HK-2 (cell line): ENCODE measurements around the gene GARIN3.
"Not testable (repeated sequence)": the region's sequence is repeated elsewhere in the genome, so short reads cannot be mapped to it uniquely, and the experiment has no call there.

Source experiments
- DNase-seq: peaks from one replicate; pipeline ENCODE4 v3.0.0-alpha.2; 2018; ENCODE audit not compliant: unreplicated experiment

GARIN3 gene

DNA sequence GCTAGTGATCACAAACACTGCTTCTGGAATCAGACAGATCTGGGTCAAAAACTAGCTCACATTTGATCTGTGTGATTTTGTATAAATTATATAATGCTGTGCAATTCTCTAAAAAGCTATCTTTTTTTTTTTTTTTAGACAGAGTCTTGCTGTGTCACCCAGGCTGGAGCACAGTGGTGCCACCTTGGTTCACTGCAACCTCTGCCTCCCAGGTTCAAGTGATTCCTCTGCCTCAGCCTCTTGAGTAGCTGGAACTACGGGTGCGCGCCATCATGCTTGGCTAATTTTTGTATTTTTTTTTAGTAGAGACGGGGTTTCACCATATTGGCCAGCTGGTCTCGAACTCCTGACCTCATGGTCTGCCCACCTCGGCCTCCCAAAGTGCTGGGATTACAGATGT is 19.1 kb upstream of the GARIN3 start:
- not testable (repeated sequence) for DNase-seq

DNA sequence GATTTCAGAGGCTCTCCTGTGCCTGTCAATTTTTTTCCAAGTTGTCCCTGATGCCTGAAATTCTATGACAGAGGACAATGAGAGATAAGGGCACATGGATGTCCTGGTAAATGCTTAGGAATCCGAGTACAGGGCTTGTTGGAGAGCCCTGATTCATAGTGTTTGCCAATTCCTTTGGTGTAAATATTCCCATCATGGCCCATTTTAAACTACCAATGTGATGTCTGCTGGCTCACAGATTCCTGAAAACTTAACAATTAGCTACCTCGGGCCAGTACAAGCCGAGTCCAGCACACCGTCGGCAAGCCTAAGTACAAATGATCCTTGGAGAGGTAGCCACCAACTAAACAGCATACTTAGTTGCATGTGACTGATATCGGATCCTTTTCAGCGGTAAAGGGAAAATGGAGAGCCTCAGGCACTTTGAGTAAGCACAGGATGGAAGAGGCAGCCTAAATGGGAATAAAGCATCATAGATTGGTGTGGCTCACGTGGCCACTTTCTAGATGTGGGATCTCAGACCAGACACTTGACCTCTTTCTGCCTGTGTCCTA is 18.1 kb upstream of the GARIN3 start:
- no peak for DNase-seq

DNA sequence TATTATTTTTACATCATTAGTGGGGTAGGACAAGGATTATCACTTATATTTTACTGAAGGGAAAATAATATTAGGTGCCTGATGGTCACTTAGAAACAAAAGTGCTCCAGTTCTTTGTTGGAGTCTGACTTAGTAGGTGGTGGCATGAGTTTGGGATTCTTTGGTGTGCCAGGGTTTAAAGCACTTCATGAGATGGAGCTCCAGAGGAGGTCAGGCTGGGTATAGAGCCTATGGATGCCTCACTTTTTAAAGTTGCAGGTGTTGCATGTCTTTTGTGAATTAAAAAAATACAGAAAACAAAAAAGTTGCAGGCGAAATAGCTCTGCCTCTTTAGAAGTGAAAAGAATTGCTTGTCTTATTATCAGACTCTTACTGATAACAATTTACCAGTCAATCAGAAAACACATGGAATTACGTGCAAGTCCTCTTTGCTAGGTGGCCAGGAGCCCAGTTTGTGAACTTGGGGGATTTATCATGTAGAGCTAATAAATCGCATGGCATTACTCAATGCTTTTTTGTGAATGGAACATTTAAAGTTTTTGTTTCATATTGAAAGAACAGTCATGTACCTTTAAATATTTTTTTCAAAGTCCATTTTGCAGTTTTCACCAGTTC is 16.2 kb upstream of the GARIN3 start:
- no peak for DNase-seq

DNA sequence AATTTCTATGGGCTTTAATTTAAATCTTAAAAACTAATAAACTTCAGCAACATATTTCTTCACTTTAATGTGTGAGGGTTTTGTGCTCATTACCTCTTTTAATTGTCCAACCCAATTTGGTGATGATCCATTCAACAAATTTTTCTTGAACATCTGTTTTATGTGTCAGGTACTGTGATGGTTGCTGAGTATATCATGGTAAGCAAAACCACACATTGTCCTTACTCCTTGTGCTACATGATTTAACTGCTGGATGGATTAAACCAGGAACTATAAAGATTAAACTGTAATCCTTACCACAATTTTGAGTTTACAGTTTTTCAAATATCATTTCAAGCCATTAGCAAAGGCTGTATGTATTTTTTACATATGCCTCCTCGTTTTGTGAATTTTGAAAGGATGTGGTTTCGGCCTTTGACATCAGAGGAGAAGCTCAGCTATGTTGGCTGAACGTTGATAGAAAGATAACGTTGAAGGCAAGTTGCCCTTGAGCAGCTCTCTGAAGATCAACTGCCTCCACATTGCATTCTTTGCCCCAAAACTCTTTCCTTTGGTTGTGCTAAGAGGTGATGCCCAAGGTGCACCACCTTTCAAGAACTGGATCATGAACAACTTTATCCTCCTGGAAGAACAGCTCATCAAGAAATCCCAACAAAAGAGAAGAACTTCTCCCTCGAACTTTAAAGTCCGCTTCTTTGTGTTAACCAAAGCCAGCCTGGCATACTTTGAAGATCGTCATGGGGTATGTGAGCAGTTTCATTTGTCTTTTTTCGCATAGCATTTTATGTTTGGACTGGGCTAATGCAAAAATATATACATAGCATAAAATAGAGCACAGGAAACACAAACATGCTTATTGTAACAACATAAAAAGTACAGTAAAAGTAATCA is 14.6 kb upstream of the GARIN3 start, which contains the start of gene ITK:
Gene ITK (plus strand): TSS at position 467 of the 891 bp plus-strand sequence. CDS start 138 bp downstream, at position 605.
- DNase-seq: no peak

DNA sequence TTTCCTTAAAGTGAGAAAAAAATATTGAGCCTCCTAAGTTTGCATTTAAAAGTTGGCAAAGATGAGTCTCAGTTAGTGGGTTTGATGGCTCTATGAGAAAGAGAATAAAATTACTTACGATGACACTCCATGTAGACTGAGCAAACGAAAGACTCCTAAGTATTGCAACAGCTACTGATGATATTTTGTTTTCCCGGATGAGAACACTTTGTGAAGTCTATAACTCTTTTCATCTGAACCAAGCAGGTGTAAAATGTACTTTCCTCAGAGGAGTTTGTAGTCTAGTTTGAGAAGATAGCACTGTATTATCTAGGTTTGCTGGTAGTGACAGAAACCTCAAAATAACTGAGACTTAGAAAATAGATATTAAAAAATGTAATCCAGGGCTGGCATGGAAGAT is 12.9 kb upstream of the GARIN3 start:
- DNase-seq: no peak

DNA sequence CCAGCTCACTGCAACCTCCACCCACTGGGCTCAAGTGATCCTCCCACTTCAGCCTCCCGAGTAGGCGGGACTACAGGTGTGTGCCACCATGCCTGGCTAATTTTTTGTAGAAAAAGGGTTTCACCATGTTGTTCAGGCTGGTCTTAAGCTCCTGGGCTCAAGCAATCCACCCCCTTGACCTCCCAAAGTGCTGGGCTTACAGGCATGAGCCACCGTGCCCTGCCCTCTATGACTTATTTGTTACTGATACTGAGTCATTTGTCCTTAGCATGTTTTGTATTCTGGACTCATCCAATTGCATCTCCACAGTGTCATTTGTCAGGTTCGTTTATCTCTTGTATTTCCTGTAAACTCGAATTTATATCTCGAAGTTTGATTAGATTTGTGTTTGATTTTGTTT is 11.9 kb upstream of the GARIN3 start:
- no peak for DNase-seq

DNA sequence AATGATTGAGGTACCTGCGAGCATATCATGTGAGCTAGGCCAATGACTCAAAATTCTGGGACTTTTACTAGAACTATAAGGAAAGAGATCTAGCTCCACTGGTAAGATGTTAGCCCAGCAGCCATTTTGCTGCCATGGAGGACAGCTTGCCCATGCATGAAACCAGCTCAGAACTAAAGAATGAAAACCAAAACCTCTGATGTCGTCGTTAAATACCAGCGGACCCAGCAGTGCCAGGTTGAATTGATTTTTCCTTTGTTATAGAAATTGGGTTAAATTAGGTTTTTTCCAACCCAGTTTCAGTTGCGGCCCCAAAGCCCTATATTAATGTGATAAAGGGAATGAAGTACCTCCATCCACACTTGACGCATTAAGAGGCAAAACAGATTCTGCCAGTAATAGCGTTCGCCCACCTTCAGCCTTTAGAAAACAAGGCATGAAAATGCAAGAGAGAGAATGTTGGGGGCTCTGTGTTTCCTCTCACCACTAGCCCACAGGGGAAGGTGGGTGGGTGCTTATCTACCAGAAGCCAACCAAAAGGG is 9.1 kb upstream of the GARIN3 start:
- no peak for DNase-seq

DNA sequence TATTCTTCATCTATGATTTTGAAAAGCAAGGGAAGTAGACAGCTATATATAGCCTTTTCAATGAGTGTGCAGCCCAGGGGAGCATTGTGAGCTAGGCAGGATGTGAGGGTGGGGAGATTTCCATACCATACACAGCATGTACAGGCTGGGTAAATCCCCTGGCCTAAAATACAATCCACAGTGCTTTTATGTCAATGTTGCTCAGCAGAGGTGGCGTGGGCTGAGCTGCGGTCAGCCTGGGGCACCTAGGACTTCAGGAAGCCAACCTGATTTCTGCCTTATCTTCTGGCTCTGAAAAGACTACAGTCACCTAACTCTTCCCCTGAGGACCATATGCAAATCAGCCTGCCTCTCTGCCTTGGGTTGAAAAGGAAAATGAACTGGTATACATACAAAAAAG is 6.3 kb upstream of the GARIN3 start:
- no peak for DNase-seq

DNA sequence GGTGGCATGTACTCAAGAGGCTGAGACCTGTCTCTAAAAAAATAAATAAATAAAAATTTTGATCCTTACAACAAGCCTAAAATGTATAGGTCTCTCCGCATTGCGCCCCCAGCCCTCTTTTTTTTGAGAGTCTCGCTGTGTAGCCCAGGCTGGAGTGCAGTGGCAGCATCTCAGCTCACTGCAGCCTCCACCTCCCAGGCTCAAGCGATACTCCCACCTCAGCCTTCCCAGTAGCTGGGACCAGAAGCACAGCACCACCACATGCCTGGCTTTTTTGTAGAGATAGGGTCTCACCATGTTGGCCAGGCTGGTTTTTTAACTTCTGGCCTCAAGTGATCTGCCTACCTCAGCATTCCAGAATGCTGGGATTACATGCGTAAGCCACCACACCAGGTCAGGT is 2.2 kb upstream of the GARIN3 start:
- DNase-seq: no peak

DNA sequence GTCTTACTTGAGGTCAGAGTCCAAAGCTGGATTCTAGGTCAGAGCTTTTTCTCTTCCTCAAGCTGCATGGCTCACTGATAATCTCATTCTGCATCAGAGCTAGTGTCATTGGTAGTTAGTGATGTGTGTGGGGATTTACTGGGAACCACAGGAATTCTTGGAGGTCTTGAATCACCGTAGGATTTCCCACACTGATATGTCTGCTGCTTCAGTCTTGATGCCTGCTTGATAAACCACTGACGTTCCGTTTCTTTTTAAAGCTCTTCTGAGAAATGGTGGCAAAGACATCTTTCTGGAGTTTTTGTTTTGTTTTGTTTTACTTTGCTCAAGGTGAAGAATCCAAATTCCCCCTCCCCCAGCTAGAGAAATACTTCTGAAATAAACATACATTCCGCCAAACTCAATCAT is 1.2 kb upstream of the GARIN3 start:
- DNase-seq: peak; percentile 24

DNA sequence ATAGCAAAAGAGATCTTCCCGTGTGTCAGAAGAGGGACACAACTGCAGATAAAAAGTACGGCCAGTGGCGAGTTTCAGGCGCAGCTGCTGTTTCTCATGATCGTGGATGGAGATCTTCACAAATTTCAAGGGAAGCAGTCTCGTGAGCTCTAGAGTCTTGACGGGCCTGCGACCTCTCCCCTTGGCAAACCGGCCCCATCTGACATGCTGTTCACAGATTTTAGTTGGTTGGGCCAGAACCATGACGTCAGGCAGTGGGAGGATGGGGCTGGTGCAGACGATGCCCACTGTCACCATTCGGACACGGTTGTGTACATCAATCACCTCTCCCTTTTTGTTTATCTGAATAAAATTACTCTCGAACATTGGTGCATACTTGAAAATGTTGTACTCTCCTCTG is 396 bp downstream of the GARIN3 start:
- no peak for DNase-seq

DNA sequence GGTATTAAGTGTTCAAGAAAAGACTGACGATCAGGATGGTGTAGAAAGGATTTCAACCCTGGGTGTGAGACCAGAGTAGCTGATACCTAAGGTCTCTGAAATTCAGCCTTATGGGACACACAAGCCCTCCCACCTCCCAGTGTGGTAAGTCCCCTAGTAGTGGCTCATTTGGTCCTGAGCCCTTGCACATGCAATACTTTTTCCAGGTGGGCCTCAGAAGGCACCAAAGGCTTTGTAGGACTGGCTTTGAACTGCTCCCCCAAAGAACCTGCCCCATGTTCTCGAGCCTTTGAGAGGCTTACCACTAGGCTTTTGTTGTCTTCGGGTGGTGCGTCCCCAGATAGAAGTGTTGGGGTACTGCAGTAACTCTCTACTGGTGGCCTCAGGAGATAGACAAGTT is 803 bp downstream of the GARIN3 start:
- no peak for DNase-seq

DNA sequence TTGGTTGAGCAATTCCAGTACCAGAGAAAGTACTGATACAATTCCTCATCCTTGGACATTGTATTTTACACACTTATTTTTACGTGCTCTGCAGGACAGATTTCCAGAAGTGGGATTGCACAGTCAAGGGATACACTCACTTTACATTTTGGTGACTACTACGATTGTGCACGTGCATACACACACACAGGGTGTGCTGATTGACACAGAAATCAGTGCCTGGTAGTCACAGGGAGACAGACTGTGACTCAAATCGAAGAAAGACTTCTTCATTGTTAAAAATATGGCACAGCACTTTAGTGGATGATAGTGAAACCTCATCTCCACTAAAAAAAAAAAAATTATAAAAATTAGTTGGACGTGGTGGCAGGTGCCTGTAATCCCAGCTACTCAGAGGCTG is 1.5 kb downstream of the GARIN3 start:
- no peak for DNase-seq

DNA sequence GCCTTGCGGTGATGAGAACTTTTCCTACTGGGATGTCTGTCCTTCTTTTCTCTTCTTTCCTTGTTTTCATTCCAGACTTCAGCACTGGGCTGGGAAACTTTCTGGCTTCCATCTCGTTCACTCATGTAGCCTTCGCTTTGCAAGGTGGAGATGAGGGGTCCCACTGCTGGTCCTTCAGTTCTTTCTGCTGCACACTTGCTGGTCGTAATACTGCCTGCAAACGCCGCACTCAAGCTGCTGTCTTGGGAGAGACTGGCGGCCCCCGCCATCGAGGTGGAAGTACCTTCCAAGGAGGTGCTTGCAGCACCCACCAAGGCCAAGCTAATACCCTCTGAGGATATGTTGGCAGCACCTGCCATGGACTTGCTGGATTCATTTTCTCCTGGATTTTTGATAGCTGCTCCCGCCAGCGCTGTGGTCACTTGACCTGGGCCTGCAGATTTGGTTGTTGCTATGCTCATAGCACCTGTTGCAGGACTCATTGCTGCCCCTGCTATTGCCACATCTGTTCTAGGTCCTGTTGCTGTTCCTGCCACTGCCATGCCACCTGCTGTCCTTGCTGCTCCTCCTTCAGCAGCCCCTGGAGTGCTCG is 3.0 kb downstream of the GARIN3 start:
- DNase-seq: no peak

DNA sequence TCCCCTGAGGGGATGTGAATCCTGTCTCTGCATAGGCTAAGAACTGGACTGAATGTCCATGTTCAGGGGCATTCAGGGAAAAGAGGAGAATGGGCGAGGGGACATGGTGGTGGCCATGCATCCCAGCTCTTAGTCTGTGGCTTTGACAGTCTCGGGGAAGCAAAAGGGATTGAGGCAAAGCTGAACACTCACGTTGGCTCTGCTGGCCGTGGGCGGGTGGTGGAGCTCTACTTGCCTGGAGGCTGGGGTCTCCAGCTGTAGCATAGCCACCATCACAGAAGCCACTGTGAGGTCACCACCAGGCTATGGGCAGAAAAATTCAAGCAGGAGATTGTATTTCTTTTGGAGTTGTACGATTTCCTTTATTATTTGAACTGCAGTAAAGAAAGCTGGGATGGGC is 4.1 kb downstream of the GARIN3 start:
- DNase-seq: no peak

DNA sequence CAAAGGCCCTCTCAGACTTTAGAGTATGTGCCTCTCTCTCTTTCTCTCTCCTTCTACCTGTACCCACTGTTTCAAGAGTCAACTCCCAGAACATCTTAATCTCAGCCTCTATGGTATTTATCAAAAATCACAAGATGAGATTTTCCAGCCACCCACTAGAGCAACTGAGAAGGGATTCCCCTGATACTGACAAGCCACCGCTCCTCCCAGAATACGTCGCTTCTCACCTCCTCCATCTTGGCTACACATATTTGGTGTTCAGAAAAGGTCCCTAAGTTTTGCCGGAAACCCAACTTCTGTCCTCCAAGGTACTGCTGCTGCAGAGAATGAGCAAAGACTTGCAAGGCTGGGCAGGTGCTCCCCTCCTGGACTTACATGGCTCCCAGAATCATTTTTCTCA is 6.1 kb downstream of the GARIN3 start:
- DNase-seq: no peak

DNA sequence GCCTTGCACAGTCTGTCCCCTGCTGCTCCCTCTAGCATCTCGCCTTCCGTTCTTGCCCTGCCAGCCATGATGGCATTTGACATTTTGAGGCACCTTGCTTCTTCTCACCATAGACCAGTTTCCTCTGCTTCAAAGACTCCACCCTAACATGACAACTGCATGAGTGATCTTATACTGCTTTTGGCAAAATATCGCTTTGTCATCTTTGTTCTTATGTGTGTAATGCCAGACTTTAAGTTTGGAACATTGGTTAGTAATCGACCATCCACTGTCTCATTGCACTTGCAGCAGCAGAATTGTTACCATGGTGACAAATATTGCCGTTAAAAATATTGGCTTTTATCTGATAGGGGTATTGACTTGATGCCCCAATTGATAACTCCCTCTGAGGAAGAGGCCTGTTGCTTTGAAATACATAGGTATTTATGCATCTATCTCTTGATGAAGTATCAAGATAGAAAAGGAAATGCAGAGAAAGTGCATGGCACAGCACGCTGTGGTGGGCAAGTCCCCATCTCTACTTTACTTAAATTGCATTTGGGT is 6.8 kb downstream of the GARIN3 start:
- DNase-seq: no peak

DNA sequence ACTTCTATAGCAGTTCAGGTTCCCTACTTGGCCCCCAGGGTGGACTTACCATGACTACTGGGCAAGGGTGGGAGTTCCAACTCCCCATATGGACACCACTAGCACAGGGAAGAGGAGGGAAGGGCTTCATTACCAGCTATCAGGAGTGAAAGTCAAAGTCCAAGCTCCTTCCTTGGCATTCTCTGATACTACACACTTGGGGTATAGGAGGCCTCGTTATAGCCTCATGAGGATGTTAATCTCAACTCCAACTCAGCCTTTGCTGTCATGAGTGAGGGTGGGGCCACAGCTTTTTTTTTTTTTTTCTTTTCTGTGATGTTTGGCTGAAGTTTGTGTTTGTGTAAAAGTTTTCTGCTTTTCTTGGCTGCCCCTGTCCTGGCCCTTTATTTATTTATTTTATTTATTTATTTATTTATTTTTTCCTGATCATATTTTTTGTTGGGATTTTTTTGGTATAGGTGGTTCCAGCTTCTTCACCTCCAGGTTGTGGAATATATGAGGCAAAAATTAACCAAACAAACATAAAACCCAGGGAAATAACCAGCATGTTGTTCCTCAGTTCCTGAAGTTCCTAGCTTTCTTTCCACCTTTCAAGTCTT is 8.7 kb downstream of the GARIN3 start:
- no peak for DNase-seq

DNA sequence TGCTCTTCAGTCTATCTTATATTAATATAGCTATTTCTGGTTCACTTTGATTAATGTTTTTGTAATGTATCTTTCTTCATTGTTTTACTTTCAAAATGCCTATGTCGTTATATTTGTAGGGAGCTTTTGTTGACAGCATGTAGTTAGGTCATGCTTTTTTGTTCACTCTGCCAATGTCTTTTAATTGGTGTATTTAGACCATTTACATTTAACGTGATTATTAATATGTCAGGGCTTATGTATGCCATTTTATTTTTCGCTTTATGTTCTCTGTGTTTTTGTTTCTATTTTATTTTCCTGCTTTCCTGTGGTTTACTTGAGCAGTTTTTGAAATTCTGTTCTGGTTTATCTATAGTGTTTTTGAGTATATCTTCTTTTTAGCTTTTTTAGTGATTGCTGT is 10.8 kb downstream of the GARIN3 start:
- no peak for DNase-seq

DNA sequence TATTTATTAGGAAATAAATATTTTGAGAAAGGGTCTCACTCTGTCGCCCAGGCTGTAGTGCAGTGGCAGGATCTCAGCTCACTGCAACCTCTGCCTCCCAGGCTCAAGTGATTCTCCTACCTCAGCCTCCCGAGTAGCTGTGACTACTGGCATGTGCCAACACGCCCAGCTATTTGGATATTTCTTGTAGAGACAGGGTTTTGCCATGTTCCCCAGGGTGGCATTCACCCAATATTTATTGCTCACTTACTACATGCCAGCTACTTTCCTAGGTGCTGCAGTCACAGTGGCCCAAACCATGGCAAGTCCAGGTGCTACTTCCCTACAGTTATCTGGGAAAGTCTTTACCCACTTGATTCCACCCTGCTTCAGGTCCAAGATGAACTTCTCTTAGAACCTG is 15.1 kb downstream of the GARIN3 start:
- DNase-seq: no peak

DNA sequence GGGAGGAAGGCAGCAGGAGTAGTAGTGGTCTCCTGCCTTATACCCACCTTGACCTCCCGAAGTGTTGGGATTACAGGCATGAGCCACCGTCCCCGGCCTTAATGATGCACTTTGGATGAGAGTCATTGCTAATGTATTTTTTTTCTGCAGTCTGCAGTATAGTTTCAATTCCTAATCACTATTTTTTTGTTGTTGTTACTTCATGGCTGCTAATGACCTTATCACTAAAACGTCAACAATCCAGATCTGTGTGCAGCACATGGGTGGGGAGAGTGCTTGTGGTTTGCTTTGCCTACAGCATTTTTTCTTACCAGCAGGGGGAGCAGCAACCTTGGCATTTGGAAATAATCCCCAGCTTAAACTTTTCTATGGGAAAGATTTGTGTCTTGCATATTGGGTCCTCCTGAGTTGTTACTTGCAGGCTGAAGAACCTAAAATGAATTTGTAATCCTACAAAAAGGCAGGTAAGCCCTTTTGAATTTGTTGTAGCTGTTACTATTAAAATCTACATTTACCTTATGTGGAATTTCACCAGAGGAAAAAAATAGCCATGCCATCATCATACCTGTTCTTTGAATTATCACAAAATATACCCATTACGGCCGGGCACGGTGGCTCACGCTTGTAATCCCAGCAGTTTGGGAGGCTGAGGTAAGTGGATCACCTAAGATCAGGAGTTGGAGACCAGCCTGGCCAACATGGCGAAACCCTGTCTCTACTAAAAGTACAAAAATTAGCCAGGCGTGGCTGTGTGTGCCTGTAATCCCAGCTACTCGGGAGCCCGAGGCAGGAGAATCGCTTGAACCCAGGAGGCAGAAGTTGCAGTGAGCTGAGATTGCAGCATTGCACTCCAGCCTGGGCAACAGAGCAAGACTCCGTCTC is 17.1 kb downstream of the GARIN3 start:
- peak; percentile 42 for DNase-seq
